Fibroblast of skin of scalp (primary cell): Measurements from ENCODE around the gene BAIAP3. TPM values are rescaled to one million over a fixed set of nuclear protein-coding genes. Genes with fewer than 3 reads are reported as not detected.
"Not testable (repeated sequence)": the region's sequence is repeated elsewhere in the genome, so short reads cannot be mapped to it uniquely, and the experiment has no call there.

ENCODE experiments used
- DNase-seq: peaks from one replicate; pipeline ENCODE4 v3.0.0-alpha.2; 2013
- polyA plus RNA-seq, 2 experiments: library from polyadenylated mRNA; unstranded; fragments of 120-200 nt; gene quantifications; one replicate each; pipeline ENCODE4 v1.2.1, GENCODE V29; 2013; ENCODE audit not compliant: insufficient read length in 2 of 2

The BAIAP3 gene, protein sequence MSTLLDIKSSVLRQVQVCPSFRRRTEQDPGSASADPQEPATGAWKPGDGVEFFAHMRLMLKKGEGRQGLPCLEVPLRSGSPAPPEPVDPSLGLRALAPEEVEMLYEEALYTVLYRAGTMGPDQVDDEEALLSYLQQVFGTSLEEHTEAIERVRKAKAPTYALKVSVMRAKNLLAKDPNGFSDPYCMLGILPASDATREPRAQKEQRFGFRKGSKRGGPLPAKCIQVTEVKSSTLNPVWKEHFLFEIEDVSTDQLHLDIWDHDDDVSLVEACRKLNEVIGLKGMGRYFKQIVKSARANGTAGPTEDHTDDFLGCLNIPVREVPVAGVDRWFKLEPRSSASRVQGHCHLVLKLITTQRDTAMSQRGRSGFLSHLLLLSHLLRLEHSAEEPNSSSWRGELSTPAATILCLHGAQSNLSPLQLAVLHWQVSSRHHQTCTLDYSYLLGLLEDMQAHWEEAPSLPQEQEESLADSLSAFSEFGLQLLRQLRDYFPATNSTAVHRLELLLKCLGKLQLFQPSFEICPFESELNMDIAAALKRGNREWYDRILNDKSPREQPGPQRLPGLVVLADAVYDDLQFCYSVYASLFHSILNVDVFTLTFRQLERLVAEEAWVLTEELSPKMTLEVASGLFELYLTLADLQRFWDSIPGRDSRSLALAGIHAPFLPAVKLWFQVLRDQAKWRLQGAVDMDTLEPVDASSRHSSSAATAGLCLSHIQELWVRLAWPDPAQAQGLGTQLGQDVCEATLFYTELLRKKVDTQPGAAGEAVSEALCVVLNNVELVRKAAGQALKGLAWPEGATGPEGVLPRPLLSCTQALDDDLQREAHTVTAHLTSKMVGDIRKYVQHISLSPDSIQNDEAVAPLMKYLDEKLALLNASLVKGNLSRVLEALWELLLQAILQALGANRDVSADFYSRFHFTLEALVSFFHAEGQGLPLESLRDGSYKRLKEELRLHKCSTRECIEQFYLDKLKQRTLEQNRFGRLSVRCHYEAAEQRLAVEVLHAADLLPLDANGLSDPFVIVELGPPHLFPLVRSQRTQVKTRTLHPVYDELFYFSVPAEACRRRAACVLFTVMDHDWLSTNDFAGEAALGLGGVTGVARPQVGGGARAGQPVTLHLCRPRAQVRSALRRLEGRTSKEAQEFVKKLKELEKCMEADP
- polyA plus RNA-seq (2013, experiment 1 of 2; ENCODE audit: insufficient read length): 0.37 TPM
- 0.64 TPM for polyA plus RNA-seq (2013, experiment 2 of 2; ENCODE audit: insufficient read length)

DNA sequence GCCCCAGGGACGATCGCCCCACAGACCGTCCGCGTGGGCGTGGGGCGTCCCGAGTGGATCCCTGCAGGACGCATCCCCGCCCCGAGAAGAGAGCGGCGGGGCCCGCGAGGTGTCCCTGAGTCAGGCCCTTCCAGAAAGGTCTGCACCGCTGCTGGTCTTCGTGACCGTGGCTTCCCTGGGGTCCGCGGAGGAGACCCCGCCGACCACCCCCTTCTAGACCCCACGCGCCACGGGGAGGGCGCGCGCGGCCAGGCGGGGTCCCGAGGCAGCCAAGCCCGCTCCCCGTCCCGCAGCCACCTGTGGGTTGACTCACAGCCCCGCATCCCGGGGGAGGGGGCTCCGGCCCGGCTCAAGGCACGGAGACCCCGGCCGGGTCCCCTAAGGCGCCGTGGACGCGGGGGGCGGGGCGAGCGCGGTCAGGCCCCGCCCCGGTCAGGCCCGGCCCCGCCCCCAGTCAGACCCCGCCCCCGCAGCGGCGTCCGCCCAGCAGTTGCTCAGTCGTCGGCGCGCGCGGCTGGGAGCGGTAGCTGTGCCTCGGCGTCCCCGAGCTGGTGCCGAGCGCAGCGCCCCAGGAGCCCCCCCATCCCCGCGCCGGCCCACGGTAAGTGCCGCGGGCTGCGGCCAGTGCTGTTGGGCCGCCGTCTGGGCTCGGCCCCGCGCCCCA lies at the start of gene BAIAP3:
Gene BAIAP3, plus strand, starts transcription at position 497 of the 664 bp plus-strand sequence. CDS start 4,905 bp downstream, outside the sequence.
- peak; percentile 21 for DNase-seq

DNA sequence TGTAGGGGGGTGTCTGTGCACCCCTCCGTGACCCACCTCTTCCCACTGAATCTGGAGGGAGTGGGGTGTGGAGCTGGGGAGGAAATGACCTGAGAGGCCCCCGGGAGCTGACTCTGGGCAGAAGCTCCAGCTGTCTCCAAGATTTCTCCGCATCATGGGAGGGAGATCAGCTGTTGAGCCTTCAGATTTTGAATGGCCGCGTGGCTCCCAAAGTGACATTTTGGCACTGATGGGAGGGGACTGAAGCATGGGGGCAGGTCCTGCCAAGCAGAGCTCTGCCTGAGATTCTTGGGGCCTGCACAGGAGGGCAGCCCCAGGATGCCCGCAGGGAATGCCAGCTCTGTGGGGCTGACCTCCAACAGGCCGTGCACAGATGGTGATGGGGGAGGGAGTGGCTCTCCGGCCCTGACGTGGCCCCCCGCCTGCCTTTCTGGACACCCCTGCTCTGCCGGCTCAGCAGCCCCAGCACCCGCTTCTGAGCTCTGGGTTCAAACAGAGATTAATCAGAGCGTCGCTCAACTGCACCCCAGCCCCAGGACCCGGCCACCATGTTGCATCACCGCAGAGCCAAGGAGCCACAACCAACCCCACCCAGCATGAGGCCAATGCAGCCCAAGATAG lies 49.3 kb upstream of the BAIAP3 start:
- DNase-seq: no peak

DNA sequence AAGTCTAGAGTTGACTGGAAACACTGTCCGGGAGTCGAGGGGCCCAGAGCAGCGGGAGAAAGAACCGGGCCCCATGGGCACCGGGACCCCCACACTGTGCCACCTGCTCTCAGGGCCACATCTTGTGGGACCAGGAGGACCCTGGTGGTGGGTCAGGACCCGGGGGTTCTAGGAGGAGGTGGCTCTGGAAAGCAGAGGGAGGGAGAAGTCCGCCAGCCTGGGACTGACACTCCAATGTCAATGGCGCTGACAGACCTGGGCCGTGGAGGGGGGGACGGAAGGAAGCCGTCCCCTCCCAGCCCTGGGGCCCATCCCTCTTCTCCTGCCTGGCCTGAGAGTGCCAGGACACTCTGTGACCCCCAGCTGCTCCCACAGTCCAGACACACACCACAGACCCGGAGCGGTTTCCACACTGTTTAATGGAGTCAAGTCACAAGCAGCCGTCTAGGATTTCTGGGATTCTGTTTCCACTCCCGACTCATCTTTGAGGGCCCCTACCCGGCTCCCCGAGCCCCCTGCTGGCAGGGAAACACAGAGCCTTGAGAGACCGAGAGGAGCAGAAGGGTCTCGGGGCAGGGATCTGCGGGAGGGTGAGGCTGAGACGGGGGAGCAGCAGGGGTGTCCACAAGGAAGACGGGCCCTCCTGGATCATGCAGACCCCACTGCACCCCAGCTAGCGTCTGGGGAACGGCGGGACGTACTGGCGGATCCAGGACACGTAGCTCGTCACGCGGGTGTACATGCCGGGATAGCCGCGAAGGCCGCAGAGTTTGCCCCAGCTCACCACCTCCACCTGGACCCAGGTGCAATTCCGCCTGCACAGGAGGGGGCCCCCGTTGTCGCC lies 47.6 kb upstream of the BAIAP3 start:
- DNase-seq: no peak

DNA sequence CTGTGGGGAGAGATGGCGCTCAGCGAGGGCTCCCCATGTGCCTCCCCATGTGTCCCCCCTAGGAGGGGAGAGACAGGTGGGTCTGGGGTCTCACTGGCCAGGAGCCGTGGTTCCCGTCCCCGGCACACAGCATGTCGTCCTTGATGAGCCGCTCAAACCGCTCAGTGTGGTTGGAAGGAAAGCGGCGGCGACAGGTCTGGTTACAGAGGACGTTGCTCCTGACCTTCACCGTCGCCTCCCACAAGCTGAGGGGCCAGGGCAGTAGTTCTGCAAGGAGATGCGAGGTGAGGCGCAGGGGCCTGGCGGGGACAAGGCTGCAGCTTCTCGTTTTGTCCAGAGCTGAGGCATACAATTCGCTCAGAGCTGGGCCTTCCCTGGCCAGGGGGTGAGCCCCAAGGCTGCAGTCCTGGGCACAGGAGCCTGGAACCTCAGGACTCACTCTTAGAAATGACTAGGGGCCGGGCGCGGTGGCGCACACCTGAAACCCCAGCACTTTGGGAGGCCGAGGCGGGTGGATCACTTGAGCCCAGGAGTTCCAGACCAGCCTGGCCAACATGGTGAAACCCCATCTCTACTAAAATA lies 46.8 kb upstream of the BAIAP3 start:
- no peak for DNase-seq

DNA sequence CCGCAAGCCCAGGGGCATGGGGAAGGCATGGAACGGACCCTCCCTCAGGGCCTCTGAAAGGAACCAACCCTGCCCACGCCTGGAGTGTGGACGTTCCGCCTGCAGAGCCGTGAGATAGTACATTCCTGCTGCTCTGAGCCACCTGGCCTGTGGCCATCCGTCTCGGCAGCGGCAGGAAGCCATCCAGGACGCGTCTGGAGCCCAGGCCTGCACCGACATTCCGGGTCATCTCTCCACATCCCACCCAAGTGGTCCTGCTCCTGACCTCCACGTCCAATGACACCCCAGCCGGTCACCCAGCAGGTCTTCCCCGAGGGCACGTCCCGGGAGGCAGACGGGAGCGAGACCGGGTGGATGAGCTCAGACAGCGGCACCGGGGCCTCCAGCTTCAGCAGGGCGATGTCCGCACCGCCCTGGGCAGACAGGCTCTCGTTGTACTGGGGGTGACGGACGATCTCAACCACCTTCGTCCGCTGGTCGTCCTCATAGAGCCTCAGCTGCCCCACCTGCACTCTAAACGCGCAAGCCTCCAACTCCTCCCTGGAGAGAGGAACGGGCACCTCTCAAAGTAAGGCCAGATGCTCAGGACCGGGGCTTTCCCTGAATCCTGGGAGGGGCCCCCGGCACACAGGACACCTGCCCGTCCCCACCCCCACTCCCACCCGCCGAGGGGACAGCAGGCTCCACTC lies 45.3 kb upstream of the BAIAP3 start:
- DNase-seq: no peak

DNA sequence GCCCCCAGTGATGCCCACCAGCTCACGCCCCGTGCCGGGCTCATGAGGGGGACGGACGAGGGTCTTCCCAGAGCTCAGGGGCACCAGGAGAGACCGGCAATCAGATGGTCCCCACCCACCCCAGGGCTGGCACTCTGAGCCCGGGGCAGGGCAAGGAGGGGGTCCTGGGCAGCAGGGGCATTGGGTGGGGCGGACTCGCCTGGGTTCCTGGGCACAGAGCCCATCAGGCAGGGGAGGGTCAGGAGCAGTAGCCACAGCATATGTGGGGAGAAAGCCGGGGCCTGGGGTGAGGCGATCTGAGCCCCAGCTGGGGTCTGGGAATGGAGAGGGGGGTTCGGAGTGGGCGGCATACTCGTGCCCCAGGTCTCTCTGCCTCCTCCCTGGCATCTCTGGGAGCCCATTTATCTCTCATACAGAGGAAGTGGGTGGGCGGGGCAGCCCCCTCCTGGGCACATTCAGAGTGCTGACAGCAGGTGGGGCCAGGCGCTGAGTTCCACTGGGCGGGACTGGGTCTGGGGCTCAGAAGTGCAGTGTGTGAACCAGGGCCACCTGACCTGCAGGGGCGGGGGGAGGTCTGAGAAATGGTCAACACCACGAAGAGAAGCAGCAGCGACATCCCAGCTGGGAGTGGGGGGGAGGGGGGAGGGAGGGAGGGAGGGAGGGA lies 44.5 kb upstream of the BAIAP3 start:
- no peak for DNase-seq

DNA sequence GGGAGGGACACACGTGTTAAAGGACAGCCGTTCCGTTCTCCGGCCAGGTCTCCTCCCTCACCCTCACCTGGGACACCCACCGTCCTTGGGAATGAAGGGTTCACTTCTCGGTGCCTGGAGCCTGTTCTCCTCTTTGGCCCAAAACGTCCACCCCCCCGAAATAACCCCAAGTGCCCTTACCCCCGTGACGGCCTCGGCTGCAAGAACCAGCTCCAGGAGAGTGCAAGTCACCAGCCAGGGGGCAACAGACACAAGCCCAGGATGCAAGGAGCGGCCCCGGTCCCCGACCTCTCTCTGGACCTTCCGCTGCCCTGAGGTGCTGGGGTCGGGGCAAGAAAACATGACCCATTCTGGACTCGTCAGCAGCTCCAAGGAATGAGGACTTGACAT lies 44.0 kb upstream of the BAIAP3 start:
- no peak for DNase-seq

DNA sequence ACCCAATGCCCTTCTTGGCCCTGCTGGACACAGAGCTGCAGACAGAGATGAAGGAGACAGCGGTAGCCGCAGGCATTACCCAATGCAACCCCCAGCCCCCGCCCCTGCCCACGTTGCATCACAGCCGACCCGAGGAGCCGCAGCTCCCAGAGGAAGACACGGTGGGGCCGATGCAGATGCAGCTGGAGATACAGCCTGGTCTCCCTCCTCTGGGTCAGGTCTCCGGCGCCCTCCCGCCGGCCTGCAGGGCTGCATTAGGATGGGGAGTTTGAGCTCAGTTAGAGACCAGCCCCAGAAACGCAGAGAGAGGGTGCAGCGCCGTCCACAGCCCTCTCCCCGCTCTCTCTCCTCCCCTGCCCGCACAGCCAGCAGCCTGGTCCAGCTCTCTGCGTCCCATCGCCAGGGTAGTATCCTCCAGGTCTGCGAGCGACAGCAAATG lies 43.4 kb upstream of the BAIAP3 start:
- no peak for DNase-seq

DNA sequence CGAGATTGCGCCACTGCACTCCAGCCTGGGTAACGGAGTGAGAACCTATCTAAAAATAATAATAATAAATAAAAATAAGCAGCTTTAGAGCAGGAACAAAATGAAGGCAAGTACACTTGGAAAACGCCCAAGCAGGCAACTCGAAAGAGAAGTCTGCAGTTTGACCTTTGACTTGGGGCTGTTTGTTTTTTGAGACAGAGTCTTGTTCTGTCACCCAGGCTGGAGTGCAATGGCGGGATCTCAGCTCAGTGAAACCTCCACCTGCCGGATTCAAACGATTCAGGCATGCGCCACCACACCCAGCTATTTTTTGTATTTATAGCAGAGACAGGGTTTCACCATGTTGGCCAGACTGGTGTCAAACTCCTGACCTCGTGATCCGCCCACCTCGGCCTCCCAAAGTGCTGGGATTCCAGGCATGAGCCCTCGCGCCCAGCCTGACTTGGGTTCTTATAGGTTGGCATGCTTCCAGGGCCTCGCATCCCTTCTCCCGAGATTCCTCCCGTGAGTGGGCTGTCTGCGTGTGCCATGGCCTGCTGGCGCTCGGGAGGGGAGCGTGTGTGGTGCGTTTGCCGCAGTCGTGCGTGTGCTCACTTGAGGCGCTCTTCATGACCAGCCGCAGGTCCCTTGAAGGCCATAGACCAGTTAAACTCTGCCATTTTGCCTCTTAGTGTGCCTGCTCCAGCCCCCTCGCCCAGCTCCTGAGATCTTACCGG lies 42.4 kb upstream of the BAIAP3 start:
- no peak for DNase-seq

DNA sequence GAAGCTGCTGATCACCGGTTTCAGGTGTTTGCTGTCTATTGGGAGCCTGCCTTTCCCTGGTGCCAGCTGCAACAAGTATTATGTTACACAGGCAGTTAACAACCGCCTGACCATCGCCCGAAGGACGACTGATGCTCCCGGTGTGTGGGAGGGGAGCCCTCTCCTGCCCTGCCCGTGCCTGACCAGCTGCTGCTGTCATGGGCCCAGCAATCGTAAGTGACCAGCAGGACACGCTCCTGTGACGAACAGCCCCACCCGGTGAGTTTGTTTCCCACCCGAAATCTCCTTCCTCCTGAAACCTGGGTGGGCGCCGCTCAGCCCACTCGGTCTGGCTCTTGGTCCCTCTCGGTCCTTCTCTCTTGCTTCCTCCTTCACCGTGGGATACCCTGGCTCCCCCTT lies 41.9 kb upstream of the BAIAP3 start:
- no peak for DNase-seq

DNA sequence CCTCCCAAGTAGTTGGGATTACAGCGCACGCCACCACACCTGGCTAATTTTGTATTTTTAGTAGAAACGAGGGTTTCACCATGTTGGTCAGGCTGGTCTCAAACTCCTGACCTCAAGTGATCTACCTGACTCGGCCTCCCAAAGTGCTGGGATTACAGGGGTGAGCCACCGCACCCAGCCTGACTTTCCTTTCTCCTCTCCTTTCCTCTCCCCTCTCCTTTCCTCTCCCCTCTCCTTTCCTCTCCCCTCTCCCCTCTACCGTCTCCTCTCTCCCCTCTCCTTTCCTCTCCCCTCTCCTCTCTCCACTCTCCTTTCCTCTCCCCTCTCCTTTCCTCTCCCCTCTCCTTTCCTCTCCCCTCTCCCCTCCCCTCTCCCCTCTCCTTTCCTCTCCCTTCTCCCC lies 41.2 kb upstream of the BAIAP3 start:
- DNase-seq: not testable (repeated sequence)

DNA sequence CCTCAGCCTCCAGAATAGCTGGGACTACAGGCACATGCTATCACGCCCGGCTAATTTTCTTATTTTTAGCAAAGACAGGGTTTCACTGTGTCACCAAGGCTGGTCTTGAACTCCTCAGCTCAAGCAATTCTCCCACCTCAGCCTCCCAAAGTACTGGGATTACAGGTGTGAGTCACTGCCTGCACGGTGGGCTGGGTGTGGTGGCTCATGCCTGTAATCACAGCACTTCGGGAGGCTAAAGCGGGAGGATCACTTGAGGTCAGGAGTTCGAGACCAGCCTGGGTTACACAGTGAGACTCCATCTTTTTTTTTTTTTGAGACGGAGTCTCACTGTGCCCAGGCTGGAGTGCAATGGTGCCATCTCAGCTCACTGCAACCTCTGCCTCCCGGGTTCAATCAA lies 40.6 kb upstream of the BAIAP3 start:
- DNase-seq: not testable (repeated sequence)

DNA sequence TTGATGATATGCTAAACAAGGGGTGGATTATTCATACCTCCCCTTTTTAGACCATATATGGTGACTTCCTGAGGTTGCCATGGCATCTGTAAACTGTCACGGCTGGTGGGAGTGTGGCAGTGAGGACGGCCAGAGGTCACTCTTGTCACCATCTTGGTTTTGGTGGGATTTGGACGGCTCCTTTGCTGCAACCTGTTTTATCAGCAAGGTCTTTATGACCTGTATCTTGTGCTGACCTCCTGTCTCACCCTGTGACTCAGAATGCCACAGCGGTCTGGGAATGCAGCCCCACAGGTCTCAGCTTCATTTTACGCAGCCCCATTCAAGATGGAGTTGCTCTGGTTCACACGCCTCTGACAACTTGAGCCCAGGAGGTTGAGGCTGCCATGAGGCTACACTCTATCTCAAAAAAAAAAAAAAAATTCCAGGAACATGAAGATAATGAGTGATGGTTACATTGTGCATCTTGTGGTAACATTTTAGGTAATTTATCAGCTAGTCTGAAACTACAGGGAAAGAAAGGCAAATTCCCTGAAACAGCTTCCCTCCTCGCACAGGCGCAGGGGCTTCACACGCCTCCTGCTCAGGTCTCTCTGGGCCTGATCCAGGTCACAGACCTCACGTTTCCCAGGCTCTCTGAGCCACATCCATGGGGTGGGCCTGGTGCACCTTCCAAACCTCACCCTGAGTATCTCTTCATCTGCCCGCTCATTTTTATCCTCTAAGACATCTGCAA lies 39.4 kb upstream of the BAIAP3 start:
- DNase-seq: no peak

DNA sequence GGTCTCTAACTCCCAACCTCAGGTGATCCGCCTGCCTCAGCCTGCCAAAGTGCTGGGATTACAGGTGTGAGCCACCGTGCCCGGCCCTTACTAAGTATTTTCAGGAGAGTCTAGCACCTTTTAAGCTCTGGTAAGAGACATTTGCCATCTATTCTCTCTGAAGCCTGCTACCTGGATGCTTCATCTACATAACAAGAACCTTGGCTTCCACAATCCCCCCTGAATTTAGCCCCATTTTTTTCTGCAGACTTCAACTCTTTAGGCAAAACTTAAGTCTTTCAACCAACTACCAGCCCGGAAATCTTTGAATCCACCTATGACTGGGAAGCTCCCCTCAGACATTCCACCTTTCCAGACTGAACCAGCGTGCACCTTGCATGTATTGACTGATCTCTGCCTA lies 38.0 kb upstream of the BAIAP3 start:
- DNase-seq: no peak

DNA sequence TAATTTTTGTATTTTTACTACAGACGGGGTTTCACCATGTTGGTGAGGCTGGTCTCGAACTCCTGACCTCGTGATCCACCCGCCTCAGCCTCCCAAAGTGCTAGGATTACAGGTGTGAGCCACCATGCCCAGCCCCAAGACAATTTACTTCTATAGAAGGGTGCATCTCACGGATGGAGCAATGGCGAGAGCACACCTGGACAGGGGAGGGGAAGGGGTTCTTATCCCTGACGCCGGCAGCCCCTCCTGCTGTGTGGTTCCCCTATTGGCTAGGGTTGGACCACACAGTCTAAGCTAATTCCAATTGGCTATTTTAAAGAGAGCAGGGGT lies 36.8 kb upstream of the BAIAP3 start:
- DNase-seq: not testable (repeated sequence)

DNA sequence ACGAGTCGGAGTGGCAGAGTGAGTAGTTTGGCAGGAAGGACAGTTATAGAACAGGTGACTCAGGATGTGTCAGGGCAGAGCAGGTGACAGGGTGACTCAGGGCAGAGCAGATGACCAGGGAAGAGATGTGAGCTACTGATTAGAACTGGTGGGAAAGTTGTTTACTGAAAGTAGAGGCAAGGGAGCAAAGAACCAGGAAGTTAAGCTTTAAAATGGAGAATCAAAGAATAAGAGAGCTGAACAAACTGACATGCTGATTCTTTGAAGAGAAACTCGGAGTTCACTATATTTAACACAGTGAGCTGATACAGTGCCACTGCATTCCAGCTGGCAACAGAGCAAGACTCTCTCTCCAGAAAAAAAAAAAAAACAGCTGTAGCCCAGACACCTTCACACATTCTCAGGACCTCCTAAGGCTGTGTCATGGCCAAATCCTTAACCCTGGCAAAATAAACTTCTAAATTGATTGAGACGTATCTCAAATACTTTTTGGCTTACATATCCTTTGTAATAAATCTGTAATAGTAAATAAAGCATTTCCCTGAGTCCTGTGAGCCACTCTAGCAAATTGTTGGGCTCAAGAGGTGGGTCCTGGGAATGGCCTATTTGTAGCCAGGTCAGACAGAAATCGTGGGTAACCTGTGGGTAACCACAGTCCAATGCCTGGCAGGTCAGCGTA lies 36.3 kb upstream of the BAIAP3 start:
- no peak for DNase-seq

DNA sequence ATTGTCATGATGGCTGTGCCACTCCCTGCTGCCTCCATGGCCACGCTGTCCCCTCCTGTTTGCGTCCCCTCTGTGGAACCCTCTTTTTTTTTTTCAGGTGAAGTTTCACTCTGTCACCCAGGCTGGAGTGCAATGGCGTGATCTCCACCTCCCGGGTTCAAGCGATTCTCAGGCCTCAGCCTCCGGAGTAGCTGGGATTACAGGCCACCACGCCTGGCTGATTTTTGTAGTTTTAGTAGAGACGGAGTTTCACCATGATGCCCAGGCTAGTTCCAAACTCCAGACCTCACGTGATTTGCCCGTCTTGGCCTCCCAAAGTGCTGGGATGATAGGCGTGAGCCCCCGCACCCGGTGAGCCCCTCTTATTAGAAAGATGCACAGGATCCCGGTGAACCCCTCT lies 35.0 kb upstream of the BAIAP3 start:
- DNase-seq: no peak
